Measurements from ENCODE around the gene MIA2. TPM values are rescaled to one million over a fixed set of nuclear protein-coding genes. Genes with fewer than 3 reads are reported as not detected.
"Not testable (repeated sequence)": the region's sequence is repeated elsewhere in the genome, so short reads cannot be mapped to it uniquely, and the experiment has no call there.

The MIA2 gene
- total RNA-seq, 4 donors from 2014 or later = 54.1 to 83.0 (median 71.4) TPM

GRCh38 chr14:39320318-39320717 is 86.6 kb downstream of the MIA2 start:
- TF ChIP-seq CTCF (IDR thresholded peaks at IDR 0.05) (no peak), POLR2A (IDR thresholded peaks at IDR 0.05) (no peak), EP300 (IDR thresholded peaks at IDR 0.05; ENCODE audit: low read depth) (no peak), POLR2AphosphoS5 (IDR thresholded peaks at IDR 0.05) (no peak)
- no peak for DNase-seq
- Histone ChIP-seq H3K27me3 (no peaks in the 10 kb centered on the region), H3K27ac (no peak overlapping the region), H3K36me3 (peaks cover 0 to 15% (median 7%) of the 10 kb centered on the region in 4 donors), H3K4me3 (no peak overlapping the region), H3K9me3 (no peaks in the 10 kb centered on the region), H3K4me1 (no peaks in the 10 kb centered on the region)
- 95 to 100% methylated on average over 1 of the region's 1 CpG for WGBS, 2 donors (ENCODE audit: low coverage in 1 of 2)
- intact Hi-C loops (cut with DNase I; ENCODE audit: low total_unique reads) (no loop called here), in situ Hi-C loops (cut with MboI; ENCODE audit: low pct_ligation_motif_present in 1 of 4, low pct_unique_long_range_greater_than_20kb in 1 of 4, low sequenced_read_pairs in 3 of 4) (no loop called here)

GRCh38 chr14:39322807-39323206 is 89.1 kb downstream of the MIA2 start:
- DNase-seq = no peak
- Histone ChIP-seq H3K36me3 (peaks cover 0 to 36% (median 12%) of the 10 kb centered on the region in 4 donors), H3K27me3 (no peaks in the 10 kb centered on the region), H3K4me1 (no peaks in the 10 kb centered on the region), H3K9me3 (no peaks in the 10 kb centered on the region), H3K27ac (no peak overlapping the region), H3K4me3 (no peak overlapping the region)
- in situ Hi-C loops (cut with MboI; ENCODE audit: low pct_ligation_motif_present in 1 of 4, low pct_unique_long_range_greater_than_20kb in 1 of 4, low sequenced_read_pairs in 3 of 4) (no loop called here), intact Hi-C loops (cut with DNase I; ENCODE audit: low total_unique reads) (no loop called here)
- no peak for TF ChIP-seq POLR2A (IDR thresholded peaks at IDR 0.05)
- no peak for TF ChIP-seq EP300 (IDR thresholded peaks at IDR 0.05; ENCODE audit: low read depth)
- TF ChIP-seq POLR2AphosphoS5 (IDR thresholded peaks at IDR 0.05) = no peak

GRCh38 chr14:39324097-39324496 is 90.4 kb downstream of the MIA2 start:
- H3K9me3 ChIP-seq = no peaks in the 10 kb centered on the region
- intact Hi-C loops (cut with DNase I; ENCODE audit: low total_unique reads) = no loop called here
- TF ChIP-seq POLR2AphosphoS5 (IDR thresholded peaks at IDR 0.05) (no peak), POLR2A (IDR thresholded peaks at IDR 0.05) (no peak), EP300 (IDR thresholded peaks at IDR 0.05; ENCODE audit: low read depth) (no peak), CTCF (IDR thresholded peaks at IDR 0.05) (no peak)
- no peaks in the 10 kb centered on the region for H3K4me1 ChIP-seq
- H3K27me3 ChIP-seq = no peaks in the 10 kb centered on the region
- in situ Hi-C loops (cut with MboI; ENCODE audit: low pct_ligation_motif_present in 1 of 4, low pct_unique_long_range_greater_than_20kb in 1 of 4, low sequenced_read_pairs in 3 of 4) = no loop called here
- no peak for DNase-seq
- H3K4me3 ChIP-seq = no peak overlapping the region
- WGBS, 2 donors (ENCODE audit: low coverage in 1 of 2) = 82 to 91% methylated on average over 2 of the region's 2 CpGs
- H3K27ac ChIP-seq = no peak overlapping the region
- peaks cover 0 to 31% (median 7%) of the 10 kb centered on the region in 4 donors for H3K36me3 ChIP-seq

GRCh38 chr14:39339003-39339402 is 105.3 kb downstream of the MIA2 start:
- Histone ChIP-seq H3K27ac (no peak overlapping the region), H3K4me1 (no peaks in the 10 kb centered on the region), H3K36me3 (peaks cover 0 to 21% (median 0%) of the 10 kb centered on the region in 4 donors), H3K27me3 (no peaks in the 10 kb centered on the region), H3K9me3 (no peaks in the 10 kb centered on the region), H3K4me3 (no peak overlapping the region)
- in situ Hi-C loops (cut with MboI; ENCODE audit: low pct_ligation_motif_present in 1 of 4, low pct_unique_long_range_greater_than_20kb in 1 of 4, low sequenced_read_pairs in 3 of 4) = no loop called here
- TF ChIP-seq CTCF (IDR thresholded peaks at IDR 0.05) (no peak), POLR2AphosphoS5 (IDR thresholded peaks at IDR 0.05) (no peak), POLR2A (IDR thresholded peaks at IDR 0.05) (no peak), EP300 (IDR thresholded peaks at IDR 0.05; ENCODE audit: low read depth) (no peak)
- DNase-seq = no peak
- intact Hi-C loops (cut with DNase I; ENCODE audit: low total_unique reads) = no loop called here
- 82% methylated on average over 7 of the region's 7 CpGs; no CpG with 5 or more reads in 1 of the 2 donors for WGBS, 2 donors (ENCODE audit: low coverage in 1 of 2)

GRCh38 chr14:39341126-39341525 is 107.4 kb downstream of the MIA2 start:
- intact Hi-C loops (cut with DNase I; ENCODE audit: low total_unique reads) = not testable (repeated sequence)

More at GRCh38 chr14:39341126-39341525, 107.4 kb downstream of the MIA2 start:
- DNase-seq; H3K27ac ChIP-seq; H3K9me3 ChIP-seq; H3K4me1 ChIP-seq; in situ Hi-C loops (cut with MboI; ENCODE audit: low pct_ligation_motif_present in 1 of 4, low pct_unique_long_range_greater_than_20kb in 1 of 4, low sequenced_read_pairs in 3 of 4); H3K27me3 ChIP-seq; H3K4me3 ChIP-seq: not testable (repeated sequence)
- WGBS, 2 donors (ENCODE audit: low coverage in 1 of 2) = 89 to 100% methylated on average over 6 to 7 of the region's 7 CpGs
- peaks cover 0 to 19% (median 3%) of the 10 kb centered on the region in 4 donors for H3K36me3 ChIP-seq

Data from transverse colon (tissue), 4 donors.